Psoas muscle (tissue), 8 donors: ENCODE data around the gene SYT1. TPM values are rescaled to one million over a fixed set of nuclear protein-coding genes. Genes with fewer than 3 reads are reported as not detected.

Experiments
- ATAC-seq, 4 donors: fragments of 200-7000 bp; cut with Tn5 transposase; one replicate each; pipeline ENCODE4 v1.9.1; 2020; ENCODE audit warnings: moderate library complexity in 3 of 4, mild to moderate bottlenecking in 2 of 4
- DNase-seq, 2 donors: peaks; one replicate each; pipeline ENCODE4 v3.0.0-alpha.2; 2020
- H3K27ac ChIP-seq: fragments of 200-600 bp; one replicate; pipeline ENCODE4 v1.8.0; 2022
- H3K27me3 ChIP-seq, 3 donors: fragments of 200-600 bp in 1 of 3; one replicate each; pipeline versions ENCODE4 v1.6.1 to v1.8.0; 2013 to 2022; ENCODE audit warnings: low read length in 2 of 3, mild to moderate bottlenecking in 2 of 3, moderate library complexity in 1 of 3; ENCODE audit not compliant: insufficient read depth in 3 of 3
- H3K36me3 ChIP-seq, 2 donors: fragments of 200-600 bp in 1 of 2; one replicate each; pipeline versions ENCODE4 v1.6.1 to v1.8.0; 2013 to 2022; ENCODE audit warnings: low read depth in 1 of 2, mild to moderate bottlenecking in 1 of 2, moderate library complexity in 1 of 2; ENCODE audit not compliant: insufficient read depth in 1 of 2
- H3K4me1 ChIP-seq: fragments of 200-600 bp; one replicate; pipeline ENCODE4 v1.8.0; 2022
- H3K4me3 ChIP-seq: fragments of 200-600 bp; one replicate; pipeline ENCODE4 v1.8.0; 2022; ENCODE audit warnings: mild to moderate bottlenecking
- H3K9me3 ChIP-seq: fragments of 200-600 bp; one replicate; pipeline ENCODE4 v1.8.0; 2022
- CTCF ChIP-seq: fragments of 200-600 bp; IDR thresholded peaks from one replicate; pipeline ENCODE4 v1.8.0; 2022; ENCODE audit warnings: antibody characterized with exemption
- WGBS, 3 donors: extraction: QIAGEN DNeasy Blood & Tissue Kit; methylation state at CpG; one replicate each; pipeline versions ENCODE4 v1.1.6 to v1.1.7; 2013; 5-methylcytosine and 5-hydroxymethylcytosine counted together
- intact Hi-C, 2 donors: fragments of 100-400 bp; cut with DNase I; formaldehyde crosslinking; loops; one replicate each; pipeline versions ENCODE4 v1.11.0 to v1.14.2; 2022
- polyA plus RNA-seq, 3 donors: library from polyadenylated mRNA; stranded (reverse); fragments of 200-250 nt; gene quantifications; one replicate each; pipeline ENCODE4 v1.2.3, GENCODE V29; 2013
- total RNA-seq, 4 donors: library from RNA; stranded (reverse); fragmentation: NEBNext Ultra II Directional in 2 of 4; extraction: Animal tissue kit (Norgen Biotek cat#: 25700) in 2 of 4; gene quantifications; one replicate each; pipeline versions ENCODE4 v1.2.1 to v1.2.4, GENCODE V29; 2021 to 2023
- donor health status: healthy with polysubstance abuse.
- donor health status: DM: no; HTN: no; CAD: no; lungs with moderate emphysema.
- donor health status: Bipolar disorder and iron deficiency.
- donor health status: healthy.
- donor health status: DM: yes; HTN: yes; CAD: no.
- donor health status: DM: no; HTN: no; CAD: no.
- donor health status: DM: no; HTN: no; CAD: no.
- donor health status: DM: yes; HTN: yes; CAD: no.

Gene SYT1
- total and polyA plus RNA-seq, 7 donors = 0.05 to 0.34 (median 0.14) TPM; not detected in 2

GRCh38 chr12:79374545-79374944 is 510.0 kb downstream of the SYT1 start:
- Histone ChIP-seq H3K27ac (no peak overlapping the region), H3K4me1 (no peaks in the 10 kb centered on the region), H3K4me3 (no peak overlapping the region), H3K36me3 (no peaks in the 10 kb centered on the region), H3K27me3 (no peaks in the 10 kb centered on the region), H3K9me3 (no peaks in the 10 kb centered on the region)
- DNase-seq (no peak), ATAC-seq (no peak)
- no peak for TF ChIP-seq CTCF
- 81 to 97% (median 84%) methylated on average over 1 of the region's 1 CpG for WGBS, 3 donors
- intact Hi-C loops = no loop called here

DNA sequence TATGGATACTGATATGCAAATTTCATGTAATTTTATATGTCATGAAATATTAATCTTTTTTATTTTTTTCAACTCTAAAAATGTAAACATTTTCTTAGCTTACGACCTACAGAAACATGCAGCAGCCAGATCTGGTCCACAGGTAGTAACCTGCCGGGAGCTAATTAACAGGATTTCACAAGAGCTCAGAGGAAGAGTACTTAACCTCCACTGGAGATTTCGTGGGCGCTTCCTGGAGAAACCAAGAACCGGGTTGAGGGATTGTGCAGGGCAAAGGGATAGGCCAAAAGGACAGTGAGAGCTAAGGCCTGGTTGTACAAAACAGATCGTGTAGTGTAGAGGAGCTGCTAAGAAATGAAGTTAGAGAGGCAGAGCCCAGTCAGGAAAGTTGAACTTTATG is 510.5 kb downstream of the SYT1 start:
- DNase-seq (no peak), ATAC-seq (no peak)
- H3K27me3 ChIP-seq = no peaks in the 10 kb centered on the region
- 83 to 85% (median 84%) methylated on average over 6 of the region's 6 CpGs for WGBS, 3 donors
- H3K9me3 ChIP-seq = no peaks in the 10 kb centered on the region
- H3K4me3 ChIP-seq = no peak overlapping the region
- no peaks in the 10 kb centered on the region for H3K36me3 ChIP-seq
- no peak for TF ChIP-seq CTCF
- no peak overlapping the region for H3K27ac ChIP-seq
- intact Hi-C loops = no loop called here
- H3K4me1 ChIP-seq = no peaks in the 10 kb centered on the region

GRCh38 chr12:79378496-79378895 is 513.9 kb downstream of the SYT1 start:
- Histone ChIP-seq H3K36me3 (no peaks in the 10 kb centered on the region), H3K27ac (no peak overlapping the region), H3K4me3 (no peak overlapping the region), H3K27me3 (no peaks in the 10 kb centered on the region), H3K4me1 (no peaks in the 10 kb centered on the region), H3K9me3 (no peaks in the 10 kb centered on the region)
- DNase-seq (no peak), ATAC-seq (no peak)
- intact Hi-C loops = no loop called here
- WGBS, 3 donors = 15 to 36% (median 23%) methylated on average over 1 of the region's 1 CpG
- no peak for TF ChIP-seq CTCF

DNA sequence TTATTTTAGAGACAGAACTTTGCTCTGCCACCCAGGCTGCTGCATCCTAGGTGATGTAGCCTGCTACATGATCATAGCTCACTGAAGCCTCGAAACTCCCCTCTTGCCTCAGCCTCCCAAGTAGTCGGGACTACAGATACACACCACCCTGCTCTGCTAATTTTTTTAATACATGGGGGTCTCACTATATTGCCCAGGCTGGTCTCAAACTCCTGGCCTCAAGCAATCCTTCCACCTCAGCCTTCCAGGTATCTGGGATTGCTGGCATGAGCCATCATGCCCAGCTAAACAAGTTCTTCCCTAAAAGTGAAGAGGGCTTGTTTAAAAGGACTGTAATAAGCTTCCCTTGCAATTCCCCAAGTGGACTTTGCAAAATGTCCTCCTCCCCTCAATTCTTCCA is 515.8 kb downstream of the SYT1 start:
- TF ChIP-seq CTCF = no peak
- intact Hi-C loops = no loop called here
- ATAC-seq = no peak
- Histone ChIP-seq H3K27me3 (no peaks in the 10 kb centered on the region), H3K27ac (no peak overlapping the region), H3K4me1 (no peaks in the 10 kb centered on the region), H3K9me3 (no peaks in the 10 kb centered on the region), H3K36me3 (no peaks in the 10 kb centered on the region), H3K4me3 (no peak overlapping the region)
- no peak for DNase-seq
- 87 to 89% (median 88%) methylated on average over 2 of the region's 2 CpGs for WGBS, 3 donors
